B cell (primary cell): ENCODE results near the gene ABTB2. TPM values are rescaled to one million over a fixed set of nuclear protein-coding genes. Genes with fewer than 3 reads are reported as not detected.

ENCODE experiments used
- ATAC-seq: fragments of 200-7000 bp; cut with Tn5 transposase; one replicate; pipeline ENCODE4 v1.10.0; 2021; ENCODE audit warnings: low read depth, mild to moderate bottlenecking, moderate number of reproducible peaks, moderate library complexity
- CTCF ChIA-PET: fragments of 350-600 bp; sonication (Branson Sonifier 250); formaldehyde crosslinking; loops from one replicate; lab custom pipeline; 2021; ENCODE audit warnings: antibody characterized with exemption, inconsistent platforms; lab: Charles Lee
- POLR2A ChIA-PET: fragments of 350-600 bp; sonication (Branson Sonifier 250); formaldehyde crosslinking; loops from one replicate; lab custom pipeline; 2021; ENCODE audit warnings: antibody characterized with exemption; lab: Charles Lee
- DNase-seq: peaks from one replicate; pipeline ENCODE4 v3.0.0; 2013
- H2AFZ ChIP-seq: 2 replicates; pipeline ENCODE4 v1.6.1; 2012; ENCODE audit warnings: mild to moderate bottlenecking, low read depth, low read length; ENCODE audit not compliant: insufficient read depth, poor library complexity, severe bottlenecking
- H3K27ac ChIP-seq, 2 donors: 1 replicate in 1 of 2; 2 replicates in 1 of 2; pipeline ENCODE4 v1.5.1; 2012 to 2013; ENCODE audit warnings: low read length in 2 of 2, mild to moderate bottlenecking in 2 of 2, moderate library complexity in 1 of 2
- H3K27me3 ChIP-seq, 4 experiments: fragments of 200-600 bp in 1 of 4; sonication (generic) in 1 of 4; replicated peaks in 1 of 4; 1 replicate in 2 of 4; 2 replicates in 2 of 4; pipeline versions ENCODE4 v1.6.1 to v1.7.0; 2013 to 2016; ENCODE audit warnings: low read length in 3 of 4, mild to moderate bottlenecking in 2 of 4, mixed read lengths in 1 of 4, moderate library complexity in 1 of 4; ENCODE audit not compliant: insufficient read depth in 4 of 4, control insufficient read depth in 3 of 4; ENCODE audit errors: control extremely low read depth in 1 of 4
- H3K36me3 ChIP-seq, 2 experiments: replicated peaks in 1 of 2; 1 replicate in 1 of 2; 2 replicates in 1 of 2; pipeline versions ENCODE4 v1.6.1 to v1.7.1; 2013; ENCODE audit warnings: low read length in 1 of 2; ENCODE audit not compliant: insufficient read depth in 2 of 2, control insufficient read depth in 1 of 2; ENCODE audit errors: control extremely low read depth in 1 of 2, extremely low read depth in 1 of 2
- H3K4me1 ChIP-seq, 2 donors: fragments of 200-600 bp in 1 of 2; sonication (generic) in 1 of 2; 1 replicate in 1 of 2; 2 replicates in 1 of 2; pipeline versions ENCODE4 v1.5.1 to v1.6.1; 2013 to 2017; ENCODE audit warnings: low read length in 2 of 2; ENCODE audit not compliant: control insufficient read depth in 2 of 2, insufficient read depth in 2 of 2
- H3K4me2 ChIP-seq: replicated peaks from 2 replicates; pipeline ENCODE3; 2012; ENCODE audit warnings: mild to moderate bottlenecking, low read depth, low read length; ENCODE audit not compliant: poor library complexity, severe bottlenecking
- H3K4me3 ChIP-seq, 5 experiments: fragments of 200-600 bp in 1 of 5; sonication (generic) in 1 of 5; 1 replicate in 3 of 5; 2 replicates in 2 of 5; pipeline versions ENCODE4 v1.5.1 to v1.7.0; 2011 to 2016; ENCODE audit warnings: low read length in 4 of 5, mild to moderate bottlenecking in 4 of 5, low read depth in 2 of 5, control low read depth in 1 of 5, moderate library complexity in 1 of 5; ENCODE audit not compliant: insufficient read depth in 1 of 5; ENCODE audit errors: control extremely low read depth in 1 of 5, extremely low read depth in 1 of 5
- H3K79me2 ChIP-seq: fragments of 200-600 bp; sonication (generic); one replicate; pipeline ENCODE4 v1.6.0; 2016; ENCODE audit warnings: low read length; ENCODE audit not compliant: control insufficient read depth, insufficient read depth
- H3K9ac ChIP-seq: fragments of 200-600 bp; sonication (generic); 2 replicates; pipeline ENCODE4 v1.6.1; 2017; ENCODE audit warnings: mild to moderate bottlenecking, low read length, moderate library complexity
- H3K9me3 ChIP-seq, 3 donors: one replicate each; pipeline versions ENCODE4 v1.6.1 to v1.7.1; 2013; ENCODE audit warnings: low read length in 2 of 3; ENCODE audit not compliant: control insufficient read depth in 2 of 3, insufficient read depth in 1 of 3; ENCODE audit errors: control extremely low read depth in 1 of 3
- H4K20me1 ChIP-seq: 2 replicates; pipeline ENCODE4 v1.6.0; 2012; ENCODE audit warnings: mild to moderate bottlenecking, low read length; ENCODE audit not compliant: insufficient read depth, control insufficient read depth, poor library complexity, severe bottlenecking
- H3K27ac Mint-ChIP-seq: one replicate; pipeline ENCODE4 v1.8.0; 2021; ENCODE audit warnings: mixed read lengths
- H3K27me3 Mint-ChIP-seq: one replicate; pipeline ENCODE4 v1.8.0; 2021; ENCODE audit warnings: mixed read lengths
- H3K4me1 Mint-ChIP-seq: one replicate; pipeline ENCODE4 v1.8.0; 2021; ENCODE audit warnings: mixed read lengths
- H3K4me3 Mint-ChIP-seq: one replicate; pipeline ENCODE4 v1.8.0; 2021; ENCODE audit warnings: mixed read lengths
- H3K9me3 Mint-ChIP-seq: one replicate; pipeline ENCODE4 v1.8.0; 2022; ENCODE audit warnings: mixed read lengths; ENCODE audit not compliant: insufficient read depth
- CTCF ChIP-seq: fragments of 200-600 bp; IDR thresholded peaks from one replicate; pipeline ENCODE4 v1.8.0; 2022; ENCODE audit warnings: antibody characterized with exemption, mild to moderate bottlenecking
- EZH2 ChIP-seq: IDR thresholded peaks from 2 replicates; pipeline ENCODE4 v1.6.1; 2012; ENCODE audit warnings: borderline replicate concordance, low read depth, mild to moderate bottlenecking, moderate library complexity, low read length; ENCODE audit not compliant: insufficient read depth, poor library complexity, severe bottlenecking
- WGBS: methylation state at CpG from one replicate; pipeline ENCODE4 v1.1.5; 2013; ENCODE audit warnings: missing lambda C conversion rate; ENCODE audit not compliant: insufficient coverage; 5-methylcytosine and 5-hydroxymethylcytosine counted together
- intact Hi-C: fragments of 100-400 bp; cut with micrococcal nuclease; formaldehyde crosslinking; loops from one replicate; pipeline ENCODE4 v1.10.0; 2022
- polyA plus RNA-seq: library from polyadenylated mRNA; depleted of rRNA; stranded (reverse); fragments of >200 nt; gene quantifications from 2 replicates; pipeline ENCODE4 v1.2.3, GENCODE V29; 2012
- total RNA-seq, 2 donors: library from RNA; stranded (reverse); fragments of 120-200 nt in 1 of 2; gene quantifications; 1 replicate in 1 of 2; 2 replicates in 1 of 2; pipeline versions ENCODE4 v1.2.3 to v1.2.4, GENCODE V29; 2013 to 2022

Gene ABTB2
- total and polyA plus RNA-seq, 2 donors (not counting 1 experiment from before 2014, with no cell fraction given) = 0.30 to 5.9 TPM

- no peak overlapping the region for H3K4me3 Mint-ChIP-seq
- no peak for ATAC-seq
- ChIA-PET CTCF (no interaction called here), POLR2A (no interaction called here)
- no peak overlapping the region for H2AFZ ChIP-seq
- no peaks in the 10 kb centered on the region for H3K27me3 Mint-ChIP-seq
- H3K4me3 ChIP-seq = no peak overlapping the region
- TF ChIP-seq CTCF = no peak
- TF ChIP-seq EZH2 = no peak
- peaks cover 0 to 77% of the 10 kb centered on the region in 2 experiments for H3K36me3 ChIP-seq
- H3K4me2 ChIP-seq = no peak overlapping the region
- H3K9me3 Mint-ChIP-seq = no peaks in the 10 kb centered on the region
- intact Hi-C loops = no loop called here
- no peak overlapping the region for H3K27ac ChIP-seq
- H3K9ac ChIP-seq = no peak overlapping the region
- H3K4me1 ChIP-seq = peaks cover 9 to 20% of the 10 kb centered on the region in 2 donors
- H4K20me1 ChIP-seq = no peaks in the 10 kb centered on the region
- 94% methylated on average over 4 of the region's 8 CpGs for WGBS
- H3K27ac Mint-ChIP-seq = no peak overlapping the region
- H3K27me3 ChIP-seq = no peaks in the 10 kb centered on the region
- H3K79me2 ChIP-seq = no peaks in the 10 kb centered on the region
- peaks cover 23% of the 10 kb centered on the region for H3K4me1 Mint-ChIP-seq
- H3K9me3 ChIP-seq = no peaks in the 10 kb centered on the region
- no peak for DNase-seq
Observed at GRCh38 chr11:34147581-34147980, 210.2 kb downstream of the ABTB2 start.

- no peaks in the 10 kb centered on the region for H3K9me3 ChIP-seq
- H3K36me3 ChIP-seq = peaks cover 0 to 83% of the 10 kb centered on the region in 2 experiments
- peaks cover 9 to 20% of the 10 kb centered on the region in 2 donors for H3K4me1 ChIP-seq
- no peaks in the 10 kb centered on the region for H3K27me3 ChIP-seq
- H4K20me1 ChIP-seq = no peaks in the 10 kb centered on the region
- Mint-ChIP-seq H3K27me3 (no peaks in the 10 kb centered on the region), H3K4me1 (peaks cover 18% of the 10 kb centered on the region), H3K9me3 (no peaks in the 10 kb centered on the region), H3K4me3 (no peak overlapping the region), H3K27ac (no peak overlapping the region)
- CTCF ChIA-PET = interaction anchor here (0.9 kb wide), 1 partner anchor 159 kb away, joined by 3 read pairs; no protein-coding TSS in a partner anchor
- no peaks in the 10 kb centered on the region for H3K79me2 ChIP-seq
- no peak overlapping the region for H3K4me3 ChIP-seq
- ATAC-seq (no peak), DNase-seq (no peak)
- WGBS = 90% methylated on average over 2 of the region's 5 CpGs
- H3K27ac ChIP-seq = peak overlapping the region in 1 of 2 donors; percentile 69
- TF ChIP-seq CTCF = no peak
- TF ChIP-seq EZH2 = no peak
- H3K9ac ChIP-seq = no peak overlapping the region
- H3K4me2 ChIP-seq = no peak overlapping the region
- intact Hi-C loops = no loop called here
- H2AFZ ChIP-seq = no peak overlapping the region
- POLR2A ChIA-PET = no interaction called here
Observed at GRCh38 chr11:34146866-34147265, 210.9 kb downstream of the ABTB2 start.
